GM15510 (cell line): ENCODE results near the gene NSMCE1.

Experiments used
- POLR2A ChIP-seq: IDR thresholded peaks from 3 replicates; pipeline ENCODE4 v1.6.1; 2011; ENCODE audit warnings: borderline replicate concordance; ENCODE audit not compliant: insufficient read length; ENCODE audit errors: extremely low read depth

NSMCE1 gene

GRCh38 chr16:27308792-27309191, 40.2 kb upstream of the NSMCE1 start:
- no peak for TF ChIP-seq POLR2A

GRCh38 chr16:27305839-27306442, 37.4 kb upstream of the NSMCE1 start:
- no peak for TF ChIP-seq POLR2A

- no peak for TF ChIP-seq POLR2A
Observed at GRCh38 chr16:27304881-27305745, 36.5 kb upstream of the NSMCE1 start.

- no peak for TF ChIP-seq POLR2A
Observed at GRCh38 chr16:27304102-27304501, 35.5 kb upstream of the NSMCE1 start.

- TF ChIP-seq POLR2A, result no peak
Observed at GRCh38 chr16:27303256-27304100, 34.9 kb upstream of the NSMCE1 start.

GRCh38 chr16:27302126-27302525, 33.6 kb upstream of the NSMCE1 start:
- TF ChIP-seq POLR2A, result no peak

GRCh38 chr16:27301236-27301861, 32.8 kb upstream of the NSMCE1 start:
- TF ChIP-seq POLR2A, result no peak

GRCh38 chr16:27298132-27298531, 29.6 kb upstream of the NSMCE1 start:
- no peak for TF ChIP-seq POLR2A

GRCh38 chr16:27293343-27293742, 24.8 kb upstream of the NSMCE1 start:
- no peak for TF ChIP-seq POLR2A

GRCh38 chr16:27291722-27292240, 23.2 kb upstream of the NSMCE1 start:
- TF ChIP-seq POLR2A, result no peak

- TF ChIP-seq POLR2A, result no peak
Observed at GRCh38 chr16:27291106-27291505, 22.5 kb upstream of the NSMCE1 start.

- no peak for TF ChIP-seq POLR2A
Observed at GRCh38 chr16:27290562-27290961, 22.0 kb upstream of the NSMCE1 start.

GRCh38 chr16:27289669-27290068, 21.1 kb upstream of the NSMCE1 start:
- no peak for TF ChIP-seq POLR2A

GRCh38 chr16:27287887-27288286, 19.3 kb upstream of the NSMCE1 start:
- TF ChIP-seq POLR2A, result no peak
